Femur (tissue), 1 donor: ENCODE measurements around the gene HOXA9.

ENCODE experiments used
- DNase-seq: peaks from one replicate; pipeline ENCODE4 v3.0.0-alpha.2; 2017

Gene HOXA9

DNA sequence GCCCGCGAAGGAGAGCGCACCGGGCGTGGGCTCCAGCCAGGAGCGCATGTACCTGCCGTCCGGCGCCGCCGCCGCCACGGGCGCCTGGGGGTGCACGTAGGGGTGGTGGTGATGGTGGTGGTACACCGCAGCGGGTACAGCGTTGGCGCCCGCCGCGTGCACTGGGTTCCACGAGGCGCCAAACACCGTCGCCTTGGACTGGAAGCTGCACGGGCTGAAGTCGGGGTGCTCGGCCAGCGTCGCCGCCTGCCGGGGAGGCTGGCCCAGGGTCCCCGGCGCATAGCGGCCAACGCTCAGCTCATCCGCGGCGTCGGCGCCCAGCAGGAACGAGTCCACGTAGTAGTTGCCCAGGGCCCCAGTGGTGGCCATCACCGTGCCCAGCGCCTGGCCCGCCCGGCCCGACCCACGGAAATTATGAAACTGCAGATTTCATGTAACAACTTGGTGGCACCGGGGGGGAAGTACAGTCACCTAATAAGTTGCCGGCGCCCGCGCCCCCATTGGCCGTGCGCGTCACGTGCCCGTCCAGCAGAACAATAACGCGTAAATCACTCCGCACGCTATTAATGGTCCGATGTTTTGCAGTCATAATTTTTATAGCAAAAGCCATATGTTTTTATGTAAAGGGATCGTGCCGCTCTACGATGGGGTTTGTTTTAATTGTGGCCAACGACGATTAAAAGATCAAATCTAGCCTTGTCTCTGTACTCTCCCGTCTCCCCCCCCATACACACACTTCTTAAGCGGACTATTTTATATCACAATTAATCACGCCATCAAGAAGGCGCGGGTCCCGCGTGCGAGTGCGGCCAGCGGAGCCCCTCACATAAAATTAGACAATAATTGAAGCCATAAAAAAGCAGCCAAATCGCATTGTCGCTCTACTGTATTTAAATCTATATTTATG is at the start of gene HOXA9:
HOXA9 (minus strand) TSS at position 449 of the 907 bp plus-strand sequence; CDS start at position 369, 80 bp downstream.
- DNase-seq = peak; percentile 93

DNA sequence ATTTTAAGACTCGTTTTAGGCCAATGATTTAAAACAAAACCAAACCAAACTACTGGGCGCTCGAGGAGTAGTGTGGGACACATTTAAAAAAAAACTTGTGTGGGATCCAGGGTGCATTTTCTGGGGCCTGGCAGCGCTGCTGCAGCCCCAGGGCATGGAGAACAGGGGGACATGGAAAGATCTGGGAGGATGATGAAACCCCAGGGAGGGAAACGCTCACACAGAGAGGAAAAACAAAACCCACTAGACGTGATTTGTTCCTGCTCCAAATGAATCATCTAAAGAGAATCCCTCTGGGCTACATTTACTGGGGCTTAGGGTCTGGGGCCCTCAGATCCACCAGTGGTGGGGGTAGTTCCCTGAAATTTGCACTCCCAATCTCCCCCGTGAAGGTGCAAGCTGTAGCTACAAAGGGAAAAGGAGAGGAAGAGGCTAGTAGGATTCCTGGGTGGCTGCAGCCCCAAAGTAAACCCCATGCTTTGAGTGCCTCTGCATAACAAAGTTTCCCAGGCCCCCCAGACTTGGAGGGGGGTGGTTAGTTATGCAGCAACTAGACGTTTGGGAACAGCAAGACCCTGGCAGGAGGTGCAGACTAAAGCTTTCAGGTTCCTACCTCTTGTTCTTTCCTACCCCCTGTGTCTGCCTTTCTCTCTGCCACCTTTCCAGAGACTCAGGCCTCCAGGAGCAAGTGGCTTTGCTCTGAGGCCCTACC is 49.1 kb upstream of the HOXA9 start:
- DNase-seq = no peak

DNA sequence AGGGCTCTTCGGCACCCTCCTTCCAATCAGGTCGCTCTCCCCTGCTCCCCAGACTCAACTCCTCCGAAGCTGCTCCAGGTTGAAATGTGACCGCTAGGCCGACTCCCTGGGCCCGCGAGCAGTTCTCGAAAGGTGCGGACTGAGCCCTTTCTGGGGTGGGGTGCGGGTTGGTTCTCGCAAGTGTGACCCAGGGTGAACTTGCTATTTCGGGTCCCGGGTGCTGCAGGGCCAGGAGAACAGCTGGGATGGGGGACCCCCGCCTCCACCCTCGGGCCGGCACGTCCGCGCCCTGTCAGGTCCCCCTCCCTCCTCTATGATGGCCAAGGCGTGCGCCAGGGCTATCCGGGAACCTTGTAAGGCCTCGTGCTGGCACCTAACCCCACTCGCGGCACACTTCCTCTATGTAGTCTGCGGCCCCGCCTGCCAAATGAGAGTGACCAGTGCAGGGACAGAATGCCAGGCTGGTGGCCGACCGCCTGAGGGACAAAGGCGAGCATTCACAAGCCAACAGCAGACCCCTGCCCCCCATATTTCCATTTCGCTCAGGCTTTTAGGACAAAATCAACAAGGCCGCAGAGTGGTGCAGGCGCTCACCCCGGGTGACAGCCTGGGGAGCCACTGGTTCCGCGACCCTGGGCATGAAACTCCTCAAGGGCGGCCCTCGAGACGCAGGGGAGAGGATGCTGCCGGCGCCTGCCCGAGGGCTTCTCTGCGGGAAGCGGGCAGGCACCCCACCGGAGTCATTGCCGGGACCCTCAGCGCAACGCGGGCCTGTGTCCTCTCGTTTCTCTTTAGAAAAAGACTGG is 48.3 kb upstream of the HOXA9 start:
- no peak for DNase-seq

DNA sequence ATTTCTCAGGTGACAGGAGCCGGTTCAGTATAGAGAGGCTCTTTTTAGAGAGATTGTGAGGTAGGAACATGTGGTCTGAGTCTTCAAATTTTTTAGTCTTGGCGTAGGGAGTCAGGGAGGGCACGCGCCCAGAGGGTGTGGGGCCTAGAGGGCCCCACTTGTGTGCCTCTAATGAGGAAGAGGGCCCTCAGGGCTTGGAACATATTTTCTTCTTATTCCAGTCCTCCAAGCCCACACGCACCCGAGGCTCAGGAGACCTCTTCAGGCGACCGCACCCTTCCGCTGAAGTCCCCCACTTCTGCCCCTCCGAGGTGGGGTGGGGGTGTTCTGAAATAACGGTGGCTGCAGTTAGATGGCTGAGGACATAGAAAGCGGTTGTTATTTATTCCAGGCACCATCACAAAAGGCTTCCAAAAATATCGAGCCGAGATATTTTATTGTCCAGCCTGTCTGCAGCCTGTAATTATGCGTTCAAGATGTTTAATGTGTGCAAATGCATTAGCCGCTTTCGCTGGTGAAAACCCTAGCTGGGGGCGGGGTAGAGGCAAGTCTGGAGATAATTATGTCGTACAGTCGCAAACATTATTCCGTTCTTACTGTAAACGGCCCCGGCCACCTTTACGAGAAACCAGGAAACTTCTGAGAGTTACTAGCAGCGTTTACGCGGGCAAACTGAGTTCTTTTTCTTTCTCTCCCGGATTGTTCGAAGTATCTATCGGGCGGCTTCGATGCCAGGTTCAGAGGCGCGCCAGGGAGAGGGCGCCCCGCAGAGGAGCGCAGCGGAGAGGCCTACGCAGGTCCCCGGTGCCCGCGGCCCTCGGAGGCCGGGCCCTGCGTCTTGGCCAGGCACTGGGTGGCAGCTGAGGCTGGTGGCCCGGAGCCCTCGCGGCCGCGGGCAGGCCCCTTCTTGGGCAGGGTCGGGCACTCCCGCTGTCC is 47.4 kb upstream of the HOXA9 start:
- DNase-seq = no peak

DNA sequence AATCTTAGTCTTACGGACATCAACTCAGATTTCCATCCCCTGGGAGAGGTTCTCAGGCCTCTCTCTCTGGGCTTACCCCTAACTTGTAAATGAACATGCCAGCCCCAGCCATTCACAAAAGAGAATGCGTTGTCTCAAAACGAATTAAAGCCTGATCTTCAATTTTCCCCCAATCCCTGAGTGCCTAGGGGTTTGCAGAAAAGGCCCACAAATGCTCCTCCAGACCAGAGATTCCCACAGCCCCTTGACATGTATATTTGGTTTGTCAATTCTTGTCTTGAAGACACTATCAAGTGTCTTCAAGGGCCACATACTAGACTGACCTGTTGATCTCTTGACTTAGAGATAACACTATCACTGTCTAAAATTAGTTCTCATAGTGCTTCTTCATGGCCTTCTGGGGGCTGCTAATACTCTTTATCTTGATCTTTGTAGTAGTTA is 46.4 kb upstream of the HOXA9 start:
- DNase-seq = no peak

DNA sequence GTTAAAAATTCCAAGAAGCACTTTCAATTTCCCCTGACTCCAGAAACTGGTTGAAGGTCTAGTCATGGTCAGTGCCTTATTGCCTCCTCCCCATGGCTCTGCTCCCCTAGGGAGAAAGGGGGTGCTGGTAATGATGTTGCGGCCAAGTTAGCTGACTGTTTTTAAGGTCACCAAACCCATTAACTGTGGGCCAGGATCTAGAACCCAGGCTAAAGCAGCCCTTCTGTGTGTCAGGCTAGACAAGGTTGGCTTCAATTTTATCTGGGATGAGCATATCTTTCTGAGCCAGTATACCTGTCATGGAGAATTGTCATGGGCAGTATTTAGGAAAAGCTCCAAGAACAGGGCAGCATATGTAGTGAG is 45.7 kb upstream of the HOXA9 start:
- DNase-seq = no peak

DNA sequence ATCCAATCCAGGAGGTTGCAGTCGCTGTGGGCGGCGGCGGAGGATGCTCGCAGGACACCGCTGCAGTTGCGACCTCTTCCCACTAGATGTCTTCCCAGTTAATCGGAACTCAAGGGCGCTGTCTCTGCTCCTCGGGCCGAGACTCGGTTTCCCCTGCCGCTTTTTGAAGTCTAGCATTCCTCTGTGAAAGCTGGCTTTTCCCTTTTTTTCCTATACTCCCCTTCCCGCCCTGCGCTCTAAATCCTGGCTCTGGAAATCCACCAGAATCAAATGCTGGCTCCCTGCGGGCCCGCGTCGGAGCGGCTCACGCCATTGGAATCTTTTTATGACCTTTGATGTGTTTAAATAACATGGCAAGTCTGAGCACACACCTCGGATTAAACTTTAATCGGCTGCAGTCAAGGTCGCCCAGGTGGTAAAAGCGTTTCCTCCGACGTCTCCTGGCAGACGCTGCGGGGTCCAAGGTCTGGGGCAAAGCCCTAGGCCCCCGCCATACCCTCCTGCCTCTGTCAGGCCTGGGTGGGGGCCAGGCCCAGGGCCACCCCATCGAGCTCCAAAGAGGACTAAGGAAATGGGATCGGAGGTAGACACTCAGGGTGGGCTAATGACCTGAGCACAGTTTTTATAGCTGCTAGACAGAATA is 45.2 kb upstream of the HOXA9 start:
- no peak for DNase-seq

DNA sequence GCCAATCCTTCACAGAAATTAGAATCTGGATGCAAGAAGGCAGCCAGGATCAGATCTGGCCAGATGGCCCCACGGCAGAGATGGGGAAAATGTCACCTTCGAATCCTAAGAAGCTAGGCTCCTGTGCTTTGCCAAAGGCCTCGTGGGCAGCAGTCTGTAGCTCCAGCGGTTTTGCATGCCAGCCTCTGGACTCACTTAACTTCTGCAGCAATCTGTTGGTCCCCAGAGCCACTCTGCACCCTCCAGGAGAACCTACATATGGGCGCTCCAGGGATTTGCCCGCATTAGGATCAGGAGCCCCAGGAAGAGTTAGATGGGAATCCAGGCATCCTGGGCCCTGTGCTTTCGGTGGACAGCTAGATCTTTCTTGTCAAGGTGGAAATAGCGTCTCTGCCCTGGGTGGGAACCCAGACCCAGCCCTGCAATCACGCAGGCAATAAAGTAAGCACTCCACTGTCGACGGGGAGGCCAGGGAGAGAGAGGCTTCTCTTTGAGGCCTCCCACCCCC is 44.6 kb upstream of the HOXA9 start:
- no peak for DNase-seq

DNA sequence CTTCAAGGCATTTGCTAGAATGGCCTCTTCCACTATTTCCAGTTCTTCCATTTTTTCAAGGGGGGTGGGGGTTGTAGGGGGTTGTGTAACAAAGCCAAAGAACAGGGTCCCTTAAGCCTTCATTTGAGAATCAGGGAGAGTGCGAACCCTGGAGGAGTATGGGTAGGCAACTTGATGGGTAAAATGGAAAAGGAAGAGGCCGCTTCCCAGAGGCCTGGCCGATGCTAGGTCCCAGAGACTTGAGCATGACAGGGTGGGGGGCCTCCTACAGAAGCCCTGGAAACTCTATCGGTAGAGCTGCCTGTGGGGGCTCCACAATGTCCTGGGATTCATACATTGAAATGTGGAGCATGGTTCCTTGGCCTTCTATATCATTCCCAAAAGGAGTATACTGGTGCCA is 43.7 kb upstream of the HOXA9 start:
- no peak for DNase-seq

DNA sequence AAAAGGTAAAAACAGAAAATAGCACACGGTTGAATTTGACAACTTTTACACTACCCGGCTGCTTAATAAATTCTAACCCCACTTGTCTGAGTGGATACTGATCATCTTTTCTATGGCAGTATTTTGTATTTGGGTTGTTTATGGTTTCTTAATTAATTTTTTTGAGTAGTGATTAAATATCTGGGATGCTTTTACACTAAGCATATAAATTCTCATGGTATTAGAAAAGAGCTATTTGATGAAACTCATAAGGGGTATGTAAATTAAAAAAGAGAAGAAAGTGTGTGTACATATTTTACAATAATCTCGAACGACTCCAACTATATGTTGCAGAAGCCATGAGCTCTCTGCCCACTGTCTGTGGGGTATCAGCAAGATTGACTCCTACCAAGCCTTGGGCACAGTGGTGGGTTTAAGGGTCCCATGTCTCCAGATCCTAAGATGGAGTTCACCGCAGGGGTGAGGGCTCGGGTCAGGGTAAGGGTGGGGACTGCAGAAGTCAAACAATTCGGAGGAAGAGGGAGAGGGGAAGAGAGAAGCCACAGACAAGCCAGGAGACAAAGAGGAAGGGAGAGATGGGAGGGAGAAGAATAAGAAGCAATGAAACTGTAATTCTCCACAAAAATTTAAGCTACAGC is 42.1 kb upstream of the HOXA9 start:
- DNase-seq = no peak

DNA sequence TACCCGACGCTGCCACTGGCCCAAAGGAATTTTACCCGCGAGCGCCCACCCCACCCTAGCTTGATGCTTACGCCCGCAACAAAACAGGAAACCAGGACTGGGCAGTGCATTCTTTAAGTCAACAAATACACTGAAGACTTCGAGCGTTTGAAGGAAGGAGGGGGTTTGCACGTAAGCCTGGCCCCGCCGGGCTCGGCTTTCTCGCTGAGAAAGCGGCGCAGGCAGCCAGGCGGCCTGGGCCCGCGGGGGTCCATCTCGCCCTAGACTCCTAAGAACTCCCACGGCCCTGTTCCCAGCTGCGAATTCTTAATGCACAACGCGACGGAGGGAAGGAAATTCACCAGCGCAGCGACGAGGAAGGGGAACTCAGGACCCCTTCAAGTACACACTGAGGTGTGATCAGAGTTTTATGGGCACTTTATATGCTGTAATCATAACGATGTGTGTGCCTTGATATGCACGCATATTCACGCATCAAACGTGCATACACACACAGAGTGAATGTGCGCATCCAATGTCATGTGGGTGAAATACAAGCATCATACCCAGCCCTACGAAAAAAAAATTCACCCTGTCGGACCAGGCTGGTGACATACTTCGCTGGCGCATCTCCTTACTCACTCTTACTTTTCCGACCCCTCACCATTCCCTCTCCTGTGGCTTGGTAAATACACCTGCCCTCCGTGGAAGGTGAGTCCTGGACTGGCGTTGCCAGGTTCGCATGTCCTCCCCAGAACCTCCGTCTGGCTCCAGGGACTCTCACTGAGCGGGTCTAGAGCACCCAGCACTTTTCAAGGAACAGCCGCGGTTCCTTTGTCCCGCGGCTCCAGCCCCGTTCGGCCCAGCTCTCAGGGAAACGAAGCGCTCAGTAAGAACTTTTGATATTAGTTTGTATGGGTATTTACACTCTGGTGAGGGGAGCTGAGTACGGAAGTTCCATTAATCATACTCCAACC is 40.3 kb upstream of the HOXA9 start:
- no peak for DNase-seq

DNA sequence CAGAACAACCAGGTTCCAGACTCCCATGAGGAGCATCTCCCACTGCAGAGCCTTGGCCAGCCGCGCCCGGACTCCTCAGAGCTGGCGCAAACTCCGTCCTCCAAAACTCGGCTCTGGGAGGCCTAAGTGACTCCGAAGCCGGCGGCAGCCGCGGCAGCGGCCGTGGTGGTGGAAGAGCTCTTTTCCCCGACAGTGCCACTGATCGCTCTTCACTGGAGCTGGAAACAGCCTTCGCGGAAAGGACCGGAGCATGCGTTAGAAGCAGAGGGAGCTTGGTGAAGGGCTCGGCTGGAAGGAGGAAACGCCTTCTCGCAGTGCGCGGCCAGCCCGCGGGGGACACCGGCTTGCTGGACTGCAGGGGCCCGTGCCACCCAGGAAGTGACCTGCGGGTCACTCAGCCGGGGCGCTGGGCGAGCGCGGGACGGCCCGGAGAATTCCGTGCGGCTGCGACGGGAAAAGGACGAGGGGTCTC is 39.5 kb upstream of the HOXA9 start:
- peak; percentile 53 for DNase-seq

DNA sequence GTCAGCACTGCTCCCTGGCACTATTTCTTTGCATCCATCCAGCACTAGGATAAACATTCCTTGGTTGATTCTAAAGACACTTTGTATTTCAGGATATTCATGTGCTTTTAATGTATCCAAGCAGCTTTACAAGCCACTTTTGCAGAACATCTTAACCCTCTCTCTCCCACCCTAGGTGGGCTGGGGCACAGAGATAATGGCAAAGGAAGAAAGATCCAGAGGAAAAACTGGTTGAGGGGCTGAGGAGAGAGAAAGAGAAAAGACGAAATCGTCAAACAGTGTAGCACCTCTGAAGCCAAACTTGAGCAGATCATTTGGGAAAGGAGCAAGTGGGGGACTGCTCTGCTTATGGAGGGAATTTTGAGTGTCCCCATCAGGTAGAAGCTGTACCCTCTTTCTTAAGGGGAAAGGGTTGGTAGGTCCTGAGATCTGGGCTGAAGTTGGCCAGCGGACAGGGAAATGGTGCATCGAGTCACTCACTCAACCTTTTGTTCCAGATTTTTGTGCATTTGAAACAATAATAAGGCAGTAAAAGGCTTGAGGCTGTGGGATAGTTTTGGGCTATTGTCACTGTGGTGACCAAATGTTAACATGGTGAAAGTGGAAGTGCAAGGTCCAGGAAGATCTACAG is 38.7 kb upstream of the HOXA9 start:
- peak; percentile 8 for DNase-seq

DNA sequence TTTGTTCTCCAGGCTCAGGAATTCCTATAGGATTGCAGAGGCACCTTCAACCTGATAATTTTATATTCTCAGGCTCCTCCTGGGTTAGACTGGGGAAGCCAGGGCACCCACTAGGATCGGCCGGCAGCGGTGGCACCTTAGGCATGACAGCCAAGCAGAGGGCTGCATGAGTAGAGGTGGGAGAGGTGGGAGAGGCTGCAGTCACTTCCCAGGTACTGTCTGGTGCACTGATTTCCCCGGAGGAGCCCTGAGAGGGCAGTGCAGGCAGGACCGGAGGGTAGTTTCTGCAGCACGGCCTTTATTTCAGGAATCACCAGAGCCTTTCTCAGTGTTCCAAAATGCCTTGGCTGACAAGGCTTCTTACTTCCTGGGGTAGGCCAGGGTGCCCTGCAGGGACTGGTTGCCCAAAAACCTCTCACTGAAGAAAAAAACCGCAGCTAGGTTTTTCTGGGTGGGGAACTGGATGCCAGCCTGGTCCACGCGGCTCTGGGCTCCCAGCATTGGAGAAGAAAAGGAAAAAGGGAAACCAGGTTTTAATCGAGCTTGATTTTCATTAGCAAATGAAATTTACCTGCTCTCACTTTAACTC is 38.1 kb upstream of the HOXA9 start:
- peak; percentile 11 for DNase-seq

DNA sequence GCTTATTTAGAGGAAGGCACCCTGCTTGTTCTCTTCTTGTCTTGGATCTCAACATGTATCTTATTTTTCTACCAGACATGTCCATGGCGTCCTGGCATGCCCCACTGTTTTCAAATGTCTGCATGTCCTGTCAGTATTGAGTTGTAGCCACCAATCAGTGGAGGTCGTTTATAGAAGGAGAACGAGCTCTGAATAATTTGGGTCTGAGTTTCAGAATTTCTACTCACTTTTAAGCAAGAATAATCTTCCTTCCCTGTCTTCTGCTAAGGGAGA is 37.5 kb upstream of the HOXA9 start:
- peak; percentile 13 for DNase-seq

DNA sequence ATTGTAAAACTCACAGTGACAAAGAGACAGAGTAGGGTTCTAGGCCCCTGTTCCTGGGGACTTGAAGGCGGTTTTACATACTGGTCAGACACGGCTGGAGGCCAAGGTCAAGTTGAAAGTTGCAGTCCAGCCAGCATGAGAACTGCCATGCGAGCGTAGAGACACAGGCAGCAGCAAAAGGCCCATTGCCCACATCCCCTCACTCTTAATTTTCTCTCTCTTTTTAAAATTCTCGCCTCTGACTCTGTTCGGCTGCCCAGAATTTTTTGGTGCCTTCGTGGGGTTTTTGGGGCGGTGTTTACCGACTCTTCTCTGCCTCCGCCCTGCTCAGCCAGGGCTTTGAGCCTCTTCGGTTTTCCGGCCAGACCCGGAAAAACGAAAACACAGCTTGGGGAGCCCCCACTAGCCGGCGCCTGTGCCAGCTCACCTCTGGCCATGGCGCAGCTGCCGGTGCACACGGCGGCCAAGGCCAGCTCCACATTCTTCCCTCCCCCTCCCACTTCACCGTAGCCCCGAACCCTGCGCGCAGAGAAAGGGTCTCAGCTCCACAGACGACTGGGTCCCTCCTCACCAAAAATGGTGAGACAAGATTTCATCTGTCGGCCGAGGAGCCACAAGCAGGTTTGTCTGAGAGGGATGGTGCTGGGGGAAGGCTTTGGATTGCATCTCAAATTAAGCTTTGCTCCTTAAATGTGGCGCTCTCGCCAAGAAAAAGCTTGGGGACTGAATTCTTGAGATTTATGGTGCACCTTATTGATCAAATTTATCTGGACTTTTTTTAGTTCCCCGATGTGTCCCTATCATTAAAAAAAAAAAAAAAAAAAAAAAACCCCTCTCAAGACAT is 36.9 kb upstream of the HOXA9 start:
- DNase-seq = peak; percentile 31

DNA sequence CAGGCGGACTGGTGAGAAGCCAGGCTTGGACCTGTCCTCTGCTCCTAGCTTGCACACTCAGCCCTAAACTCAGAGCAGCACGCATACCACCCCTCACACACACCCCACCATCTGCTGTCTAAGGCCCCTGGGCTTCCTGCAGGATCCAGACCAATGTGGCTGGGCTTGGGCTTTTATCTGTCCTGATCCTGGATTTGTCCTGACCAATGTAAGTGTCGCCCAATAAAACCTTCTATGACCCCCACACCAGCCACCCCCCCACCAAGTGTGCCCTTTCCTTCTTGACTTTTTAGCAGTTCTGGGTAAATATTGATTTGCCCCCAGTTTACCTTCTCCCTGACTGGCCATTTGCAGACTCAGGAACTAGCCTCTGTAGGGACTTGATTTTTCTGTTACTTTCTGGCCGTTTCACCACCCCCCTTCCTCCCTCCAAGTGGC is 36.3 kb upstream of the HOXA9 start:
- no peak for DNase-seq
